Embryonic facial prominence (tissue), 1 donor: ENCODE results near the gene WTIP.
"Not testable (repeated sequence)": the region's sequence is repeated elsewhere in the genome, so short reads cannot be mapped to it uniquely, and the experiment has no call there.

ENCODE experiments used
- DNase-seq: peaks from one replicate; pipeline ENCODE4 v3.0.0-alpha.2; 2016; ENCODE audit errors: extremely low spot score

The WTIP gene

GRCh38 chr19:34503531-34504272 lies 22.1 kb downstream of the WTIP start:
- DNase-seq, result no peak

- DNase-seq, result no peak
These were observed 22.8 kb downstream of the WTIP start for GRCh38 chr19:34504273-34504808.

GRCh38 chr19:34504809-34505291 lies 23.3 kb downstream of the WTIP start:
- DNase-seq, result no peak

GRCh38 chr19:34505321-34506025 lies 23.9 kb downstream of the WTIP start:
- no peak for DNase-seq

DNA sequence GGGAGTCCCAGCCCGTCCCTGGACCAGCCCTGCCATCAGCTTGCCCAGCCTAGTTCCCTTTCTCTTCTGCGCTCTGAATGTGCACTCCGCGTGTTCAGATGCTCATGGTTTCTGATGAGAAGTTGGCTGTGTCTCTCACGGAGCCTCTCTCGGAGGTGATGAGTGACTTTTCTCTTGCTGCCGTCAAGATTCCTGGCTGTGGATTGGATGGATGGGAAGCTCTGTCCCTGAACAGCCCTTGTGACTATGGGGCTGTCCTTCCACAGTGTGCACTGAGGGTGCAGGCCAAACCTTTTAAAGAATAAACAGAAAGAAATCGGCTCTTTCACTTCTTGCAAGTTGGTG lies 24.4 kb downstream of the WTIP start:
- DNase-seq, result no peak

DNA sequence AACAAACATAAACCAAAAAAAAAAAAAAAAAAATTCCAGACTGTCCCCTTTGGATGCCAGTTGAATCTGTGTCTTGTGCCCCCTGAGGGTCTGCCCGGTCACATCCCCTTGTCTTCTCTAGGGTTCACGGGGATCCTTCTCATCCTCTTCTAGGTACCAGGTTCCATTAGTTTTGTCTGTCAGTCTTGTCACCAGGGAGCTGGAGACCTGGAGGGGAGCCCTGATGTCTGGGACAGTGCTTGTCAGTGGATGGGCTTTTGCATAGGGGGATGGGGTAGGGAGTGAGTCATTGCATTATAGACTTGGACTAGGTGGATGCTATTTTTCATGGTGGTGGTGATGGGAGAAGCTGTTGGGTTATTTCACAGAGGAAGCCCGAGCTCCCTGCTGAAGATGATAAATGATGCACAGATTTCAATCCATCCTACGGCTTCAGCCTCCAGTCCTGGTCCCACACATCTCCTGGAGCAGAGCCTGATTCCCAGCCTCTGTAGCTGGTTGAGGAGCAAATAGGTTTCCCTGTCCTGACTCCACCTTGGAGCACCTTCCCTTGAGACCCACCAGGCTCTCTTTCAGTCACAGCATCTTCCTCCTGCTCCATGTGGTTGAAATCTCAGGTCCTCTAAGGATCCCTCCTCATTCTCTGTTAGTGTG lies 26.0 kb downstream of the WTIP start:
- no peak for DNase-seq

GRCh38 chr19:34508540-34508939 lies 27.0 kb downstream of the WTIP start:
- no peak for DNase-seq

DNA sequence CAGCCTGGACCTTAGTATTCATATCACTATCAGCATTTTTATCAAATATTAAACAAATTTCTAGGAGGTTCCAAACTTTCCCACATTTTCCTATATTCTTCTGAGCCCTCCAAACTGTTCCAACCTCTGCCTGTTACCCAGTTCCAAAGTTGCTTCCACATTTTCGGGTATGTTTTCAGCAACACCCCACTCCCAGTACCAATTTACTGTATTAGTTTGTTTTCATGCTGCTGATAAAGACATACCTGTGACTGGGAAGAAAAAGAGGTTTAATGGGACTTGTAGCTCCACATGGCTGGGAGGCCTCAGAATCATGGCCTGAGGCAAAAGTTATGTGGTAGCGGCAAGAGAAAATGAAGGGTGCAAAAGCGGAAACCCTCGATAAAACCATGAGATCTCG lies 29.3 kb downstream of the WTIP start:
- not testable (repeated sequence) for DNase-seq

GRCh38 chr19:34512254-34512822 lies 30.8 kb downstream of the WTIP start:
- DNase-seq, result no peak

GRCh38 chr19:34513767-34514166 lies 32.2 kb downstream of the WTIP start:
- DNase-seq, result no peak

DNA sequence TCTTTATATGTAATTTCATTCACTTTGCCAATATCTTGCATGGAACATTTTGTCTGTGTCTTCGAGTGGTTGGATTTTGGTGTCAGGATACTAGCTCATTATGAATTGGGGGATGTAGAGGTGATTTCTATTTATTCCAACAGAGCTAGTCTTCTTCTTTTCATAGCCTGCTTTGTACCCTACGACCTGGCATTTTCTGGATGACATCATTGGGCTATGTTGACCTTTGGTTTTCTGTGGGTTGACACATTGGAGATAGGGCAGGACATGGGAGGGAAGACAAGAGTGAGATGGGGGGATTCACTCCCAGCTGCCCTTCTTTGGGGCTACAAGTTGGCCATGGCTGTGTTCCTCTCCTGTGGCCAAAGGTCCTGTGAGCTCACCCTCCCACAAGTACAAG lies 38.0 kb downstream of the WTIP start:
- DNase-seq, result no peak

- no peak for DNase-seq
These were observed 41.9 kb downstream of the WTIP start for GRCh38 chr19:34523408-34523807.

DNA sequence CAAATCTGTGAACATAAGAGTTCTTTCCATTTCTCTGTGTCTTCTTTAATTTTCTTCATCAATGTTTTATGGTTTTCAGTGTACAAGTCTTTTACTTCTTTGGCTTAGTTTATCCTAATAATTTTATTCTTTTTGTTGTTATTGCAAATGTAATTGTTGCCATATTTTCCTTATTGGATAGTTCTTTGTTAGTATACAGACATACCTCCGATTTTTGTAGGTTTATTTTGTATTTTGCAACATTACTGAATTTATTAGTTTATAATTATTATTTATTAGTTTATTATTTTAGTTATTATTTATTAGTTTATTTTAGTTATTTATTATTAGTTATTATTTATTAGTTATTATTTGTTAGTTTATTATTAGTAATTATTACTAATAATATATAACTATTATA lies 43.4 kb downstream of the WTIP start:
- no peak for DNase-seq

- DNase-seq, result no peak
These were observed 52.6 kb downstream of the WTIP start for GRCh38 chr19:34534206-34534605.

GRCh38 chr19:34539396-34539795 lies 57.8 kb downstream of the WTIP start:
- no peak for DNase-seq

GRCh38 chr19:34540811-34541557 lies 59.4 kb downstream of the WTIP start:
- no peak for DNase-seq

- DNase-seq, result no peak
These were observed 68.3 kb downstream of the WTIP start for GRCh38 chr19:34549833-34550232.

- no peak for DNase-seq
These were observed 73.9 kb downstream of the WTIP start for GRCh38 chr19:34555447-34555846.

GRCh38 chr19:34556488-34556887 lies 74.9 kb downstream of the WTIP start:
- no peak for DNase-seq

DNA sequence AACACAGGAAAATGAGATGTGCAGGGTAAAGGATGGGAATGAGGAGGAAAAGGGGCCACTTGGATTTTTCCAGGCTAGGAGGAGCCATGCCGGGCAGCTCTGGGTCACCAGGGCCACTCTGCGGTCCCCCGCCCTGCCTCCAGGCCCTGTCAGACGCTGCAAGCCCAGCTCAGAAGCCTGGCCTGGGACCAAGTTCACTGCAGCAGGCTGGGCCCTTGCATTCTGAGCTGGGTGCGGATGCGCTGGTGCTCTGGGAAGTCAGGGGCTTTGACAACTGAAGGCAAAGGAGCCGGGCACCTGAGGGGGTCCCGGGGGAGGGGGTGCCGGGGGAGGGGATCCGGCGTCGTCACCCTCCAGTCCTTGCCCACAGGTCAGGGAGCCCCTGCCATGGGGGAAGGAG lies 77.5 kb downstream of the WTIP start:
- DNase-seq, result no peak

DNA sequence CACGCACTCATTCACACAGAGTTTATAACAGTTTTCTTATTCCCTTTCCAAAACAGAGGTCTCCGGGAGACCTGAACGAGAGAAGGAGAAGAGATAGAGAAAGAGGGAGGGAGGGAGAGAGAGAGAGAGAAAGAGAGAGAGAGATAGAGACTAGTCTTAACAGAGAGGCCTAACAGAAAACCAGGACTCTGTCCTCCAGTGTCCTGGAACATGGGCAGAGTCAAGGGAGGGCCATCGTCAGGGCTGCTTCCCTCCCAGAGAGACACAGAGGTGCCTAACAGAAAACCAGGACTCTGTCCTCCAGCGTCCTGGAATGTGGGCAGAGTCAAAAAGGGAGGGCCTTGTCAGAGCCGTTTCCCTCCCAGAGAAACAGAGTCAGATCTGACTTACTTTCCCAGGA lies 78.7 kb downstream of the WTIP start:
- DNase-seq, result no peak
